Transverse colon (tissue), 4 donors: Measurements from ENCODE around the gene CTAGE15. TPM values are rescaled to one million over a fixed set of nuclear protein-coding genes. Genes with fewer than 3 reads are reported as not detected.
"Not testable (repeated sequence)": the region's sequence is repeated elsewhere in the genome, so short reads cannot be mapped to it uniquely, and the experiment has no call there.

ENCODE experiments used
- DNase-seq: peaks from one replicate; pipeline ENCODE4 v3.0.0-alpha.2; 2019
- H3K27ac ChIP-seq, 4 donors: fragments of 200-600 bp; sonication (generic); 2 replicates each; pipeline ENCODE4 v1.5.1; 2016 to 2018; ENCODE audit warnings: inconsistent platforms in 4 of 4
- H3K27me3 ChIP-seq: fragments of 200-600 bp; sonication (generic); 2 replicates; pipeline ENCODE4 v1.5.1; 2017; ENCODE audit warnings: inconsistent platforms
- H3K36me3 ChIP-seq, 4 donors: fragments of 200-600 bp; sonication (generic); 2 replicates each; pipeline ENCODE4 v1.5.1; 2017 to 2019; ENCODE audit warnings: inconsistent platforms in 4 of 4
- H3K4me1 ChIP-seq, 4 donors: fragments of 200-600 bp; sonication (generic); 2 replicates each; pipeline ENCODE4 v1.5.1; 2017 to 2020; ENCODE audit warnings: inconsistent platforms in 4 of 4
- H3K4me3 ChIP-seq, 4 donors: fragments of 200-600 bp; sonication (generic); 1 replicate in 1 of 4; 2 replicates in 3 of 4; pipeline versions ENCODE4 v1.5.1 to v1.6.1; 2017 to 2019; ENCODE audit warnings: inconsistent platforms in 4 of 4
- H3K9me3 ChIP-seq, 2 donors: fragments of 200-600 bp; sonication (generic); 2 replicates each; pipeline ENCODE4 v1.5.1; 2017 to 2019; ENCODE audit warnings: inconsistent platforms in 2 of 2
- WGBS, 2 donors: methylation state at CpG; one replicate each; pipeline ENCODE4 v1.1.5; 2018; ENCODE audit warnings: low coverage in 1 of 2; 5-methylcytosine and 5-hydroxymethylcytosine counted together
- in situ Hi-C, 4 donors: fragments of 200-750 bp; cut with MboI; loops; one replicate each; pipeline versions ENCODE4 v1.15.0 to v1.15.1; 2017; ENCODE audit warnings: low sequenced_read_pairs in 3 of 4, low pct_ligation_motif_present in 1 of 4, low pct_unique_long_range_greater_than_20kb in 1 of 4
- intact Hi-C: fragments of 100-400 bp; cut with DNase I; formaldehyde crosslinking; loops from one replicate; pipeline ENCODE4 v1.15.1; 2023; ENCODE audit warnings: low total_unique reads
- total RNA-seq, 4 donors: library from RNA; depleted of rRNA; stranded (reverse); fragments of >200 nt; gene quantifications; one replicate each; pipeline ENCODE4 v1.1.0, GENCODE V29; 2016
- TF ChIP-seq, protein P1 (sequence below), 5 experiments: fragments of 200-600 bp in 3 of 5; fragments of 450-650 bp in 2 of 5; sonication (generic) in 3 of 5; IDR thresholded peaks; 1 replicate in 2 of 5; 2 replicates in 3 of 5; pipeline ENCODE4 v1.5.1; 2016 to 2017; ENCODE audit warnings: antibody characterized with exemption in 5 of 5, inconsistent platforms in 3 of 5, mild to moderate bottlenecking in 2 of 5, moderate library complexity in 1 of 5

CTAGE15 gene
- total RNA-seq, 4 donors from 2014 or later = 0.55 to 1.6 TPM; not detected in 2

GRCh38 chr7:143563306-143563705, 8.3 kb upstream of the CTAGE15 start:
- H3K4me1 ChIP-seq, H3K4me3 ChIP-seq, in situ Hi-C loops, intact Hi-C loops, H3K9me3 ChIP-seq, H3K27me3 ChIP-seq, DNase-seq, H3K27ac ChIP-seq, H3K36me3 ChIP-seq: not testable (repeated sequence)
- TF ChIP-seq, protein P1, sequence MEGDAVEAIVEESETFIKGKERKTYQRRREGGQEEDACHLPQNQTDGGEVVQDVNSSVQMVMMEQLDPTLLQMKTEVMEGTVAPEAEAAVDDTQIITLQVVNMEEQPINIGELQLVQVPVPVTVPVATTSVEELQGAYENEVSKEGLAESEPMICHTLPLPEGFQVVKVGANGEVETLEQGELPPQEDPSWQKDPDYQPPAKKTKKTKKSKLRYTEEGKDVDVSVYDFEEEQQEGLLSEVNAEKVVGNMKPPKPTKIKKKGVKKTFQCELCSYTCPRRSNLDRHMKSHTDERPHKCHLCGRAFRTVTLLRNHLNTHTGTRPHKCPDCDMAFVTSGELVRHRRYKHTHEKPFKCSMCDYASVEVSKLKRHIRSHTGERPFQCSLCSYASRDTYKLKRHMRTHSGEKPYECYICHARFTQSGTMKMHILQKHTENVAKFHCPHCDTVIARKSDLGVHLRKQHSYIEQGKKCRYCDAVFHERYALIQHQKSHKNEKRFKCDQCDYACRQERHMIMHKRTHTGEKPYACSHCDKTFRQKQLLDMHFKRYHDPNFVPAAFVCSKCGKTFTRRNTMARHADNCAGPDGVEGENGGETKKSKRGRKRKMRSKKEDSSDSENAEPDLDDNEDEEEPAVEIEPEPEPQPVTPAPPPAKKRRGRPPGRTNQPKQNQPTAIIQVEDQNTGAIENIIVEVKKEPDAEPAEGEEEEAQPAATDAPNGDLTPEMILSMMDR (IDR thresholded peaks at IDR 0.05) = peak in 2 of 5 experiments; percentile 20
- 5 to 14% methylated on average over 1 to 3 of the region's 6 CpGs for WGBS, 2 donors

GRCh38 chr7:143566001-143566400, 5.6 kb upstream of the CTAGE15 start:
- H3K9me3 ChIP-seq, in situ Hi-C loops, H3K27ac ChIP-seq, DNase-seq, H3K4me1 ChIP-seq, H3K36me3 ChIP-seq, intact Hi-C loops, H3K27me3 ChIP-seq, H3K4me3 ChIP-seq: not testable (repeated sequence)
- WGBS, 2 donors = no CpG with 5 or more reads among the region's 1 CpG

DNA sequence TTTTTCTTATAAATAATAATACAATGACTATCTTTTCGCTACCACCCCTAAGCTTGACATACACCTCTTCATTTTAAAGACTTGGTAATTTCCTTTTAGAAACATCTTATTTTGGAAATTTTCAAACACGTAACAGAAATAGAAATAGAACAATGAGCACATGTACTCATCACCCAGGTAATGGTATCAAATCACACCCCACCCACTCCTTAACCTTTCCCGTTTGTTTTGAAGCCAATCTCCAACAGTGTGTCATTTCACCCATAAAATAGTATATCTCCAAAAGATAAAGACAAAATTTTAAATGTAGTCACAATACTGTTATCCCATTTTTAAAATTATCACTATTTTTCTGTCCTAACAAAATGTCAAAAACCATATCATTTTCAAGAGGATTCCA, 16.6 kb downstream of the CTAGE15 start:
- in situ Hi-C loops, DNase-seq: not testable (repeated sequence)

GRCh38 chr7:143589897-143590296, 18.3 kb downstream of the CTAGE15 start:
- H3K4me3 ChIP-seq, H3K9me3 ChIP-seq, in situ Hi-C loops, H3K27ac ChIP-seq, DNase-seq, intact Hi-C loops, H3K4me1 ChIP-seq, H3K27me3 ChIP-seq, H3K36me3 ChIP-seq: not testable (repeated sequence)

More for the DNA sequence above, 16.6 kb downstream of the CTAGE15 start:
- H3K36me3 ChIP-seq, intact Hi-C loops, H3K4me1 ChIP-seq, H3K27ac ChIP-seq, H3K9me3 ChIP-seq, H3K27me3 ChIP-seq, H3K4me3 ChIP-seq: not testable (repeated sequence)
- no CpG with 5 or more reads among the region's 3 CpGs for WGBS, 2 donors

DNA sequence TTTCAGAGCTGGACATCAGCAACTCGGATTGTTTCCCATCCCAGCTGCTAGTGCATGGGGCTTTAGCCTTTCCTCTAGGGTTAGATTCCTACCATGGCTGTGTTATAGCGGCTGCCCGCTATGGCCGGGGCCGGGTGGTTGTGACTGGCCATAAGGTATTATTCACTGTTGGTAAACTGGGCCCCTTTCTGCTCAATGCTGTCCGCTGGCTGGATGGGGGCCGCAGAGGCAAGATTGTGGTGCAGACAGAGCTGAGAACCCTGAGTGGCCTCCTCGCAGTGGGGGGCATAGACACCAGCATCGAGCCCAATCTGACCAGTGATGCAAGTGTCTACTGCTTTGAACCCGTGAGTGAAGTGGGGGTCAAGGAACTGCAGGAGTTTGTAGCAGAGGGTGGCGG, 26.5 kb downstream of the CTAGE15 start:
- H3K27me3 ChIP-seq, H3K9me3 ChIP-seq, H3K4me3 ChIP-seq, intact Hi-C loops, H3K36me3 ChIP-seq, DNase-seq, H3K27ac ChIP-seq, in situ Hi-C loops, H3K4me1 ChIP-seq: not testable (repeated sequence)
- WGBS, 2 donors = 93% methylated on average over 5 of the region's 11 CpGs; no CpG with 5 or more reads in 1 of the 2 donors

GRCh38 chr7:143603549-143603948, 31.9 kb downstream of the CTAGE15 start:
- H3K36me3 ChIP-seq, H3K4me1 ChIP-seq, H3K27me3 ChIP-seq, H3K9me3 ChIP-seq, intact Hi-C loops, DNase-seq, H3K27ac ChIP-seq, in situ Hi-C loops, H3K4me3 ChIP-seq: not testable (repeated sequence)
- no CpG with 5 or more reads among the region's 2 CpGs for WGBS, 2 donors

- H3K27me3 ChIP-seq, H3K36me3 ChIP-seq, in situ Hi-C loops, H3K4me1 ChIP-seq, intact Hi-C loops, H3K4me3 ChIP-seq, H3K9me3 ChIP-seq, DNase-seq, H3K27ac ChIP-seq: not testable (repeated sequence)
- WGBS, 2 donors = no CpG with 5 or more reads among the region's 1 CpG
Observed at GRCh38 chr7:143606088-143606487, 34.5 kb downstream of the CTAGE15 start.
